GM19035 (cell line): ENCODE measurements around the gene CCDC7.
"Not testable (repeated sequence)": the region's sequence is repeated elsewhere in the genome, so short reads cannot be mapped to it uniquely, and the experiment has no call there.

Experiments used
- ATAC-seq: cut with Tn5 transposase; IDR thresholded peaks from one replicate; pipeline ENCODE4 v1.9.1; 2021; ENCODE audit not compliant: unreplicated experiment

Gene CCDC7

DNA sequence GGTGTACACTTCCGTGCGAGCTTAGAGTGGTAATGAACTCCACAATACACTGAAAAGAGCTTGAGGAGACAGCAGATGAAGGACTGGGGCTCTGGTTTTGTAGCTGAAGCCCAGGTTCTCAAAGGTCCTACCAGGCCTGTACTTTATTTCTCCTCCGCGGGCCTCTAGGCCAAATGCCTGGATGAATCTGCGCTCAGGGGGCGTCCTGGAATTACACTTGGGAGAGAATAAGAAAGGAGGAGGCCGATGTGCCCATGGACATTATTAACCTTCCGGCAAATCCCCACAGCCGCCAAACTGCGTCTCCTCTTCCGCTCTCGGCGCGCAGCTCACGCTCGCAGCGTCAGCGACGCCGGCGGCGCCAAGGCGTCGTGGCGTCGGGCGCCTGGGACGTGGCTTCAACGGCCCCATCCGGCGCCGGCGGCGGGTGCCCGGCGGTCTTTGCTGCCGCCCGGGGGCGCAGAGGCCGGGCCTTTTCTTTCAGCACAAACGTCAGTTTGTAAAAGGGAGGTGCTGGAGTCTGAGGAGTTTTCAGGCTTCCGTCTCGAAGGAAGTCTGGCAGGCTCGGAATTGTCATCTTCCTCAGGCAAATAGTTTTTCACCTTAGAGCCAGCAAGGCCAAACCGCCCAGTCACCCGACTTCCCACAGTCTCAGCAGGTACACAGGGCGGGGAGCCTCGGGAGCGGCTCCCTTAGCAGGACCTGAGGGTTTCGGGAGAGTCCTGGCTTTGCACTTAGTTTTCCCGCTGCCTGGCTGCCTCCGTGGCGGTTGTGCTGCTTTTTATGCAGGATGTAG lies at the start of gene CCDC7:
Gene CCDC7 (plus strand): TSS at position 401 of the 796 bp plus-strand sequence. CDS start 5,503 bp downstream, outside the sequence.
- ATAC-seq = peak; percentile 98

DNA sequence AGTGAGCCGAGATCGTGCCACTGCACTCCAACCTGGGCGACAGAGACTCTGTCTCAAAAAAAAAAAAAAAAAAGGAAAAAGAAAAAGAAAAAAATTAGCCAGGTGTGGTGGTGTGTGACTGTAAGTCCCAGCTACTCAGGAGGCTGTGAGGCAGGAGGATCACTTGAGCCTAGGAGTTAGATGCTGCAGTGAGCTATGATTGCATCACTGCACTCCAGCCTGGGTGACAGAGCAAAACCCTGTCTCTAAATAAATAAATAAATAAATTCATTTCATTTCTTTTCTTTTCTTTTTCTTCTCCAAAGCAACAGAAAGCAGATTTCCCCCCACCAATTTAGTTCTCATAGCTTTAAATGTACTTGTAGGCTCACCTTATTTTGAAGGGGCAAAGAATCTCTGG lies 48.8 kb upstream of the CCDC7 start:
- ATAC-seq = not testable (repeated sequence)

DNA sequence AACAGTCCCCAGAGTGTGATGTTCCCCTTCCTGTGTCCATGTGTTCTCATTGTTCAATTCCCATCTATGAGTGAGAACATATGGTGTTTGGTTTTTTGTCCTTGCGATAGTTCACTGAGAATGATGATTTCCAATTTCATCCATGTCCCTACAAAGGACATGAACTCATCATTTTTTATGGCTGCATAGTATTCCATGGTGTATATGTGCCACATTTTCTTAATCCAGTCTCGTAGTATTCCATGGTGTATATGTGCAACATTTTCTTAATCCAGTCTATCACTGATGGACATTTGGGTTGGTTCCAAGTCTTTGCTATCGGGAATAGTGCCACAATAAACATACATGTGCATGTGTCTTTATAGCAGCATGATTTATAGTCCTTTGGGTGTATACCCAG lies 46.2 kb upstream of the CCDC7 start:
- ATAC-seq = not testable (repeated sequence)

GRCh38 chr10:32400961-32401360 lies 45.0 kb upstream of the CCDC7 start:
- ATAC-seq = no peak

DNA sequence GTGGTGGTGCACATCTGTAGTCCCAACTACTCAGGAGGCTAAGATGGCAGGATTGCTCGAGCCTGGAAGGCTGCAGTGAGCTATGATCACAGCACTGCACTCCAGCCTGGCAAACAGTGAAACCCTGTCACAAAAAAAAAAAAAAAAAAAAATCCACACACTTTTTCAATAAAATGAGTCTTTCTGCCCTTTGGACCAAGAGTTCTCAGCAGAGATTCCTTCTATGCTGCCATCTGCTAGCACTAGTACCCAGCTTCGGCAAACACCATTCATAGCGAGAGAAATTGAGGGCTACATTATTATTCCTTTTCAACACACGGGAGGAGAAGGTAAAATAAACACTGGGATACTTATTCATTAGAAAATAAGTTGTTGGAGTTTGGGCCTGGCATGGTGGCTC lies 43.4 kb upstream of the CCDC7 start:
- ATAC-seq = no peak

GRCh38 chr10:32403091-32403490 lies 42.8 kb upstream of the CCDC7 start:
- ATAC-seq = no peak

GRCh38 chr10:32408690-32409089 lies 37.2 kb upstream of the CCDC7 start:
- ATAC-seq = no peak

DNA sequence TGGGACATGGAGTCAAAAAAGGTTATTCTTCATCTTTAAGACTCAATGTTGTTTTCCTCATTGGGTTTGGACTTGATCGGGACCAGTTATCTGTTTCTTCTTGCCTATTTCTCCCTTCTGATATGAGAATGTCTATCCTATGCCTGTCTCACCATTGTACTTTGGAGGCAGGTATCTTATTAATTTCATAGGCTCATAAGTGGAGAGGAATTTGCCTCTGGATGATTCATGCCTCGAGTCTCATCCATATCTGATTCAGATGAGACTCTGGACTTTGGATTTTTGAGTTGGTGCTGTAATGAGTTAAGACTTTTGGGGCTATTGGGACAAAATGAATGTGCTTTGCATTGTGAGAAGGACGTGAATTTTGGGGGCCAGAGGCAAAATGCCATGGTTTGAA lies 36.2 kb upstream of the CCDC7 start:
- ATAC-seq = no peak

GRCh38 chr10:32410569-32410968 lies 35.4 kb upstream of the CCDC7 start:
- ATAC-seq = no peak

GRCh38 chr10:32411797-32412498 lies 34.0 kb upstream of the CCDC7 start:
- ATAC-seq = no peak

DNA sequence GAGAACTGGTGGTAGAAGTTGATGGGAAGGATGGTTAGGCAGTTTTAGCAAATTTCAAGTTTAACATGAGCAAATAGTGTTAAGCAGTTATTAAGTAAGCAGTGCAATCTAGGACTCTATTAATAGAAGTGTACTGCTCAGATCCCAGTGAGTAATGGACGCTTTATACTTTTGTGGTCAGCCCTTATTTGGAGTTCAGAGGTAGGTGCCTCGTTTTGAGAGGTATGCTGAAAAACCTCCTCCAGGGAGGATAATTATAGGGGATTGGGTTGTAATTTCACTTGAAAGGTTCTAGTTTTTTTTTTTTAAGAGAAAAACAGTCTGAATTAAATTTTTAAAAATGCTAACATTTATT lies 33.5 kb upstream of the CCDC7 start:
- ATAC-seq = no peak

GRCh38 chr10:32413513-32413912 lies 32.4 kb upstream of the CCDC7 start:
- no peak for ATAC-seq

DNA sequence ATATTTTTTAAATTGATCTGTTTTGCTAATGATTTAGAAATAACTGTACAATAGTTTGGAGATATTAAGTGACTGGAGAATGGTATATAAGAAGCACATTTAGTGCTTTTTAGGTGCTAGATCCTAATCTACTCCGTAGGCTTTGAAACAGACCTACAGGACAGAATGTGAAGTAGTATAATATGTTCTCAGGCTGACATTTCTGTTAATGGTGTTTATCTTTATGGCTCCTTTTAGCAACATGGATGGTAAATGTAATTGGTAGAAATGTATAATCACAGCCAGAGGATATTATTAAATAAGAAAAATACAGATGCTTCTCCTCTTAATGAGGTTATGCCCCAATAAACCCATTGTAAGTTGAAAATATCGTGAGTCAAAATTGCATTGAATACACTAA lies 30.6 kb upstream of the CCDC7 start:
- no peak for ATAC-seq

GRCh38 chr10:32417911-32418547 lies 27.9 kb upstream of the CCDC7 start:
- ATAC-seq = no peak

GRCh38 chr10:32418572-32418971 lies 27.4 kb upstream of the CCDC7 start:
- ATAC-seq = no peak

DNA sequence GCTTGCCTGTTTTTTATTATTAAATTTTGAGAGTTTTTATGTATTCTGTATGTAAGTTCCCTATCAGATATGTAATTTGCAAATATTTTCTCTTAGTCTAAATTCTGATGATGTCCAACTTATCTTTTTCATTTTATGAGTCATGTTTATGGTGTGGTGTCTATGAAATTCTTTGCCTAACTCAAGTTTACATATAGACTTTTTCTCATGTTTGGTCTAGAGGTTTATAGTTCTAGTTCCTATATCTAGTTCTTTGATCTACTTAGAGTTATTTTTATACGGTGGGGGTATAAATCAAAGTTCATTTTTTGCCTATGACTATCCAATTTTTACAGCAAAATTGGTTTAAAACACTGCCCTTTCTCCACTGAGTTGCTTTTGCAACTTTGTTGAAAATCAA lies 26.3 kb upstream of the CCDC7 start:
- no peak for ATAC-seq

- no peak for ATAC-seq
Observed at GRCh38 chr10:32426186-32426585, 19.8 kb upstream of the CCDC7 start.

DNA sequence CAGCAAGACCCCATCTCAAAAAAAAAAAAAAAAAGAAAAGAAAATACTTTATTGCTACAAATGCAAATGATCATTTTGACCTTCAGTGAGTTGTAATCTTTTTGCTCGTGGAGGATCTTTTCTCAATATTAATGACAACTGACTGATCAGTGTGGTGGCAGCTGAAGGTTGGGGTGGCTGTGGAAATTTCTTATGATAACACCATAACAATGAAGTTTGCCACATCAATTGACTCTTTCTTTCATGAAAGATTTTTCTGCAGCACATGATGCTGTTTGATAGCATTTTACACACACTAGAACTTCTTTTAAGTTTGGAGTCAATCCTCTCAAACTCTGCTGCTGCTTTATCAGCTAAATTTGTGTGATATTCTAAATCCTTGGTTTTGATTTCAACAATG lies 12.4 kb upstream of the CCDC7 start:
- no peak for ATAC-seq

GRCh38 chr10:32436215-32436614 lies 9.7 kb upstream of the CCDC7 start:
- no peak for ATAC-seq

DNA sequence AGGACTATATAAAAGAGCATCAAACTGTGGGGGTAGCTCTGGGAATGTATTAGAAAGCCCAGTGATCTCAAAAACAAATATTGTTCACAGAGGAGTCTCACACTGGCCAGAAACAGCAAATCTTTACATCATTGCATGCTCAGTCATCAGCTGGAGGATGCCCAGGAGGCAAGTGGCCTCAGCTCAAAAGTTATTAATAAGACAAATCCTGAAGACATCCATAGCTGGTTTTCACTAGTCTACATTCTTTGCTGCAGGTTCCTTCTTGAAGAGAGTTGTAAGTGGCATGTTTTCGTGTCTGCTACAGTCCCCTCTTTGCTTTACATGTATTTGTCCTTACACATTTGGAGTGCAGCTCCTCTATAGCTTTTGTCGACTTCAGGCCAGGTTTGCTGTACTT lies 8.6 kb upstream of the CCDC7 start:
- no peak for ATAC-seq

- ATAC-seq = no peak
Observed at GRCh38 chr10:32445036-32445435, 904 bp upstream of the CCDC7 start.
